Gastrocnemius medialis (tissue), 4 donors: Measurements from ENCODE around the gene MRPL38. TPM values are rescaled to one million over a fixed set of nuclear protein-coding genes. Genes with fewer than 3 reads are reported as not detected.
A peak's percentile ranks its signal among the peaks of the same experiment; 100 is the strongest.

Experiments used
- ATAC-seq, 2 donors: fragments of 150-250 bp; one replicate each; pipeline ENCODE4 v1.9.1; 2016
- DNase-seq, 2 donors: peaks; one replicate each; pipeline ENCODE4 v3.0.0-alpha.2; 2019
- H3K27ac ChIP-seq, 4 donors: fragments of 200-600 bp; sonication (generic); 1 replicate in 1 of 4; 2 replicates in 3 of 4; pipeline ENCODE4 v1.5.1; 2016 to 2018; ENCODE audit warnings: mild to moderate bottlenecking in 2 of 4, moderate library complexity in 1 of 4
- H3K27me3 ChIP-seq, 3 donors: fragments of 200-600 bp; sonication (generic) in 2 of 3; 1 replicate in 1 of 3; 2 replicates in 2 of 3; pipeline versions ENCODE4 v1.5.1 to v1.6.0; 2016 to 2019; ENCODE audit warnings: mild to moderate bottlenecking in 1 of 3, moderate library complexity in 1 of 3
- H3K36me3 ChIP-seq, 2 donors: fragments of 200-600 bp; sonication (generic) in 1 of 2; one replicate each; pipeline ENCODE4 v1.5.1; 2017 to 2018
- H3K4me1 ChIP-seq, 2 donors: fragments of 200-600 bp; sonication (generic) in 1 of 2; one replicate each; pipeline ENCODE4 v1.5.1; 2016 to 2017; ENCODE audit warnings: mild to moderate bottlenecking in 2 of 2
- H3K4me3 ChIP-seq, 4 donors: fragments of 200-600 bp; sonication (generic) in 3 of 4; 1 replicate in 1 of 4; 2 replicates in 3 of 4; pipeline ENCODE4 v1.5.1; 2016 to 2019; ENCODE audit warnings: mild to moderate bottlenecking in 2 of 4
- H3K9me3 ChIP-seq, 3 donors: fragments of 200-600 bp; sonication (generic) in 2 of 3; 1 replicate in 1 of 3; 2 replicates in 2 of 3; pipeline ENCODE4 v1.5.1; 2016 to 2019
- POLR2A ChIP-seq, 2 donors: fragments of 450-650 bp; IDR thresholded peaks; one replicate each; pipeline ENCODE4 v1.6.1; 2017; ENCODE audit warnings: antibody characterized with exemption in 2 of 2, mild to moderate bottlenecking in 2 of 2, moderate library complexity in 2 of 2
- in situ Hi-C, 4 donors: fragments of 200-750 bp; cut with MboI; loops; one replicate each; pipeline versions ENCODE4 v1.15.0 to v1.8.0; 2017; ENCODE audit warnings: low sequenced_read_pairs in 4 of 4
- intact Hi-C: fragments of 100-400 bp; cut with DNase I; formaldehyde crosslinking; loops from one replicate; pipeline ENCODE4 v1.15.1; 2023; ENCODE audit warnings: low total_unique reads
- total RNA-seq, 4 donors: library from RNA; depleted of rRNA; stranded (reverse); fragments of >200 nt; gene quantifications; one replicate each; pipeline versions ENCODE4 v1.1.0 to v1.2.3, GENCODE V29; 2016
- TF ChIP-seq, protein P1 (sequence below), 5 experiments: fragments of 450-650 bp in 3 of 5; fragments of 200-600 bp in 2 of 5; sonication (generic) in 2 of 5; IDR thresholded peaks in 4 of 5; conservative IDR thresholded peaks in 1 of 5; 1 replicate in 4 of 5; 2 replicates in 1 of 5; pipeline ENCODE4 v1.5.1; 2016 to 2019; ENCODE audit warnings: antibody characterized with exemption in 5 of 5, mild to moderate bottlenecking in 3 of 5, moderate library complexity in 3 of 5

The MRPL38 gene
- total RNA-seq, 4 donors from 2014 or later, result 29.9 to 86.7 (median 53.1) TPM

GRCh38 chr17:75876938-75877751 is 27.5 kb downstream of the MRPL38 start:
- H3K4me1 ChIP-seq, result peaks cover 43 to 44% of the 10 kb centered on the region in 2 donors
- peak; percentile 52 to 59 for TF ChIP-seq POLR2A (IDR thresholded peaks at IDR 0.05)
- TF ChIP-seq, protein P1, sequence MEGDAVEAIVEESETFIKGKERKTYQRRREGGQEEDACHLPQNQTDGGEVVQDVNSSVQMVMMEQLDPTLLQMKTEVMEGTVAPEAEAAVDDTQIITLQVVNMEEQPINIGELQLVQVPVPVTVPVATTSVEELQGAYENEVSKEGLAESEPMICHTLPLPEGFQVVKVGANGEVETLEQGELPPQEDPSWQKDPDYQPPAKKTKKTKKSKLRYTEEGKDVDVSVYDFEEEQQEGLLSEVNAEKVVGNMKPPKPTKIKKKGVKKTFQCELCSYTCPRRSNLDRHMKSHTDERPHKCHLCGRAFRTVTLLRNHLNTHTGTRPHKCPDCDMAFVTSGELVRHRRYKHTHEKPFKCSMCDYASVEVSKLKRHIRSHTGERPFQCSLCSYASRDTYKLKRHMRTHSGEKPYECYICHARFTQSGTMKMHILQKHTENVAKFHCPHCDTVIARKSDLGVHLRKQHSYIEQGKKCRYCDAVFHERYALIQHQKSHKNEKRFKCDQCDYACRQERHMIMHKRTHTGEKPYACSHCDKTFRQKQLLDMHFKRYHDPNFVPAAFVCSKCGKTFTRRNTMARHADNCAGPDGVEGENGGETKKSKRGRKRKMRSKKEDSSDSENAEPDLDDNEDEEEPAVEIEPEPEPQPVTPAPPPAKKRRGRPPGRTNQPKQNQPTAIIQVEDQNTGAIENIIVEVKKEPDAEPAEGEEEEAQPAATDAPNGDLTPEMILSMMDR (IDR thresholded peaks at IDR 0.05 in 4 of 5, conservative IDR thresholded peaks at IDR 0.05 in 1 of 5), result peak in 1 of 5 experiments; percentile 36
- intact Hi-C loops (loop anchor here (1.0 kb wide), 3 partner anchors 19 to 98 kb away; partner anchors contain the start of gene TRIM65), in situ Hi-C loops (loop anchor here in 1 of 4 donors (25.0 kb wide), 1 partner anchor 115 kb away; the partner anchor contains the start of gene GALK1)
- no peaks in the 10 kb centered on the region for H3K27me3 ChIP-seq
- H3K9me3 ChIP-seq, result no peaks in the 10 kb centered on the region
- peak; percentile 81 to 91 for DNase-seq
- H3K4me3 ChIP-seq, result peak overlapping the region; percentile 56 to 87 (median 70)
- peak overlapping the region; percentile 79 to 92 (median 86) for H3K27ac ChIP-seq
- peak; percentile 57 to 61 for ATAC-seq
- H3K36me3 ChIP-seq, result no peaks in the 10 kb centered on the region

DNA sequence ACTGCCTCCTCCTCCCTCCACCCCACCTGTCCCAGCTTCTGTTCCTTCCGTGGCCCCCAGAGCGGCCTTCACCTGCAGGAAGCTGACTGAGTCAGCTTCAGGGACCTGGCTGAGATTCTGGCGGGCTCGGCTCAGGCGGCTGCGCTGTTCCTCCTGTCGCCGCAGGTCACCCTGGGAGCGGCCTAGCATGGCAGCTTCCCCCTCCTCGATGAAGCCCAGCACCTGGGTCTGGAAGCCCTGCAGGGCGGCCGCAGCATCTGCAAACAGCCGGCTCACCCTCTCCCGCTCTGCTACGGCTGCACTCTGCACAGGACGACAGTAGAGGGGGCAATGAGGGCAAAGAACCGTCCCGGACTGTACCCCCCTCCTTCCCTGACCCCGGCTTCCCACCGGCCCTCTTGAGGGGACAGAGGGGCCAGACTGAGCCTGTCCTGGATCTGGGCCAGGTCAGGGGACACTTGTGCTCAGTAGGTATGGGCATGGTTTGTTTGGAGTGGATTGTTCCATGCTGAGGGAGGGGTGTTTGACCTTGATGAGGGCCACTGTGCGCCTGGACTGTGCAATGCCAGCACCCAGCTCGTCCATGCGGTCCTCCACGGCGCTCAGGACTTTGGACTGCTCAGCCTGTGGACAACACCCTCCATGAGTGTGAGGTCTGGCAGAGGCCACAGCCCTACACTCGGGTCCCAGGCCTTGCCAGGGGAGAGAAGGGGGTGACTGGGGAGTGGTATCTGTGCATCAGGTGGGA is 28.3 kb downstream of the MRPL38 start:
- intact Hi-C loops (no loop called here), in situ Hi-C loops (loop anchor here in 1 of 4 donors (25.0 kb wide), 1 partner anchor 114 kb away; the partner anchor contains the start of gene GALK1)
- Histone ChIP-seq H3K4me3 (peak overlapping the region; percentile 56 to 87 (median 70)), H3K9me3 (no peaks in the 10 kb centered on the region), H3K27ac (peak overlapping the region; percentile 79 to 92 (median 86)), H3K4me1 (peaks cover 43 to 44% of the 10 kb centered on the region in 2 donors), H3K27me3 (no peaks in the 10 kb centered on the region), H3K36me3 (no peaks in the 10 kb centered on the region)
- ATAC-seq, result no peak
- TF ChIP-seq, protein P1 (IDR thresholded peaks at IDR 0.05 in 4 of 5, conservative IDR thresholded peaks at IDR 0.05 in 1 of 5), result no peak
- no peak for TF ChIP-seq POLR2A (IDR thresholded peaks at IDR 0.05)
- DNase-seq, result peak in 1 of 2 donors; percentile 44

DNA sequence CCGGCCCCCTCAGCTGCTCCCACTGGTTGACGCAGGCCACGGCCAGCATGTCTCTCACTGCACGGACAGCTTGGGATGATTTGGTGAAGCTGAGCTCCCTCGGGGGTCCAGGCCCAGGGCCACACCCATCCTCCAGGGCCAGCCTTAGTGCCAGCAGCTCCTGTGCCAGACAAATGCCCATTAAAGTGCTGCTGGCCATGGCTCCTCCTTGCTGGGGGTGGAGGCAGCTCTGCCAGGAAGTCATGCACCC is 28.8 kb downstream of the MRPL38 start:
- Histone ChIP-seq H3K36me3 (no peaks in the 10 kb centered on the region), H3K27ac (peak overlapping the region; percentile 79 to 92 (median 86)), H3K27me3 (no peaks in the 10 kb centered on the region), H3K4me1 (peaks cover 43 to 44% of the 10 kb centered on the region in 2 donors), H3K4me3 (peak overlapping the region in 3 of 4 donors; percentile 56 to 71 (median 69)), H3K9me3 (no peaks in the 10 kb centered on the region)
- DNase-seq (no peak), ATAC-seq (no peak)
- TF ChIP-seq POLR2A (IDR thresholded peaks at IDR 0.05), result no peak
- TF ChIP-seq, protein P1 (IDR thresholded peaks at IDR 0.05 in 4 of 5, conservative IDR thresholded peaks at IDR 0.05 in 1 of 5), result no peak
- in situ Hi-C loops (loop anchor here in 1 of 4 donors (25.0 kb wide), 1 partner anchor 114 kb away; the partner anchor contains the start of gene GALK1), intact Hi-C loops (no loop called here)

- intact Hi-C loops (no loop called here), in situ Hi-C loops (loop anchor here in 1 of 4 donors (25.0 kb wide), 1 partner anchor 113 kb away; the partner anchor contains the start of gene GALK1)
- no peak for ATAC-seq
- no peaks in the 10 kb centered on the region for H3K9me3 ChIP-seq
- peak overlapping the region; percentile 79 to 92 (median 86) for H3K27ac ChIP-seq
- no peaks in the 10 kb centered on the region for H3K27me3 ChIP-seq
- TF ChIP-seq POLR2A (IDR thresholded peaks at IDR 0.05), result no peak
- peak overlapping the region in 2 of 4 donors; percentile 56 to 71 for H3K4me3 ChIP-seq
- H3K36me3 ChIP-seq, result no peaks in the 10 kb centered on the region
- no peak for DNase-seq
- peaks cover 43 to 44% of the 10 kb centered on the region in 2 donors for H3K4me1 ChIP-seq
These were observed 29.3 kb downstream of the MRPL38 start for GRCh38 chr17:75875182-75875939.
